ENCODE data around the gene PPARA. TPM values are rescaled to one million over a fixed set of nuclear protein-coding genes. Genes with fewer than 3 reads are reported as not detected.

PPARA gene
- total RNA-seq, 1 donor from 2014 or later, result 8.4 TPM

DNA sequence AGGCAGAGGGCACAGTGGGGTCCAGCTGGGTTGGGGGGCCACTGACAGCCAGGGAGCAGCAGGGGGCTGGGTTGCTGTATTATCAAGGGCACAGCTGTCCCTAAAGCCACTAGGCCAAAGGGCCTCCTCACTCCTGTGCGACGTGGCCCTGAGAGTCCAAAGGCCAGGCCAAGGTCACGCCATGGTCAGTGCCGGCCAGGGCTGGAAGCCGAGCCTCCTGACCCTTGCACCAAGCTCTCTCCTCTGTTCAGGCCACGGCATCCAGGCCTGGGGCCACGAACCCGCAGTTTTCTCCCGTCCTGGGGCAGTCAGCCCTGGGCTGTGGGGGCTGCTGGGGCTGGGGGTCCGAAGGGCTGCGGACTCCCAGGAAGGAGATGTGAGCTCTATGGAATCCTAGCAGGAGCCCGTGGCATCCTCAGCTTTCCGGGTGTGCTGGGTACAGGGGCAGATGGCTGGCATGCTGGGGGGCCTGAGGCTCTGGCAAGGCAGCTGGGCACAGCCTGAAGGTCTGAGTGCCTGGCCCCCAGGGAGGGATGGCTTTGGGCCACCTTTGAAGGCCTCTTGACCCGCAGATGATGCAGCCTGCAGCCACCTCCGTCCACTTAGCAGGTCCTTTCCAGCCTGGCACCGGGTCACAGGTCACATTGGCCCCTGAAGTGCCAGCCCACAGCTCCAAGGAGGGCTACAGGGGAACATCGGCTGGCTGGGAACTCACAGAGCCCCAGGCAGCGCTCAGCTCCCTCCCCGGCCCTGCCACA lies 17.3 kb upstream of the PPARA start:
- H3K9ac ChIP-seq (ENCODE audit: low read length), result no peak overlapping the region
- H3K79me2 ChIP-seq (ENCODE audit: insufficient read depth, low read length), result no peaks in the 10 kb centered on the region
- Mint-ChIP-seq H3K4me1 (ENCODE audit: low read depth, unreplicated experiment) (peaks cover 2% of the 10 kb centered on the region), H3K4me3 (ENCODE audit: unreplicated experiment) (no peak overlapping the region), H3K36me3 (ENCODE audit: low read depth, unreplicated experiment) (no peaks in the 10 kb centered on the region), H3K9me3 (ENCODE audit: unreplicated experiment) (no peaks in the 10 kb centered on the region), H3K27ac (ENCODE audit: unreplicated experiment) (no peak overlapping the region), H3K27me3 (ENCODE audit: low read depth, unreplicated experiment) (peaks cover 17% of the 10 kb centered on the region)
- no peak overlapping the region for H3K4me3 ChIP-seq (ENCODE audit: insufficient read depth, low read depth, low read length)
- H2AFZ ChIP-seq (ENCODE audit: low read depth, low read length), result no peak overlapping the region
- TF ChIP-seq, protein P1, sequence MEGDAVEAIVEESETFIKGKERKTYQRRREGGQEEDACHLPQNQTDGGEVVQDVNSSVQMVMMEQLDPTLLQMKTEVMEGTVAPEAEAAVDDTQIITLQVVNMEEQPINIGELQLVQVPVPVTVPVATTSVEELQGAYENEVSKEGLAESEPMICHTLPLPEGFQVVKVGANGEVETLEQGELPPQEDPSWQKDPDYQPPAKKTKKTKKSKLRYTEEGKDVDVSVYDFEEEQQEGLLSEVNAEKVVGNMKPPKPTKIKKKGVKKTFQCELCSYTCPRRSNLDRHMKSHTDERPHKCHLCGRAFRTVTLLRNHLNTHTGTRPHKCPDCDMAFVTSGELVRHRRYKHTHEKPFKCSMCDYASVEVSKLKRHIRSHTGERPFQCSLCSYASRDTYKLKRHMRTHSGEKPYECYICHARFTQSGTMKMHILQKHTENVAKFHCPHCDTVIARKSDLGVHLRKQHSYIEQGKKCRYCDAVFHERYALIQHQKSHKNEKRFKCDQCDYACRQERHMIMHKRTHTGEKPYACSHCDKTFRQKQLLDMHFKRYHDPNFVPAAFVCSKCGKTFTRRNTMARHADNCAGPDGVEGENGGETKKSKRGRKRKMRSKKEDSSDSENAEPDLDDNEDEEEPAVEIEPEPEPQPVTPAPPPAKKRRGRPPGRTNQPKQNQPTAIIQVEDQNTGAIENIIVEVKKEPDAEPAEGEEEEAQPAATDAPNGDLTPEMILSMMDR (IDR thresholded peaks at IDR 0.05; ENCODE audit: insufficient read depth, low read depth, low read length), result no peak
- no peak for TF ChIP-seq EZH2 (IDR thresholded peaks at IDR 0.05; ENCODE audit: insufficient read depth, low read length)
- no peaks in the 10 kb centered on the region for H3K27me3 ChIP-seq (ENCODE audit: insufficient read depth, low read length)
- no peaks in the 10 kb centered on the region for H3K36me3 ChIP-seq (ENCODE audit: insufficient read depth, low read length)
- no peak for DNase-seq (ENCODE audit: low read depth)
- H3K4me1 ChIP-seq (ENCODE audit: insufficient read depth, low read length), result no peaks in the 10 kb centered on the region
- no peak for FAIRE-seq
- no peaks in the 10 kb centered on the region for H4K20me1 ChIP-seq (ENCODE audit: insufficient read depth, low read length)
- H3K4me2 ChIP-seq (ENCODE audit: low read length), result no peak overlapping the region
- H3K27ac ChIP-seq (ENCODE audit: low read depth, low read length), result no peak overlapping the region
- H3K9me3 ChIP-seq (ENCODE audit: insufficient read depth, low read depth, low read length), result no peaks in the 10 kb centered on the region

DNA sequence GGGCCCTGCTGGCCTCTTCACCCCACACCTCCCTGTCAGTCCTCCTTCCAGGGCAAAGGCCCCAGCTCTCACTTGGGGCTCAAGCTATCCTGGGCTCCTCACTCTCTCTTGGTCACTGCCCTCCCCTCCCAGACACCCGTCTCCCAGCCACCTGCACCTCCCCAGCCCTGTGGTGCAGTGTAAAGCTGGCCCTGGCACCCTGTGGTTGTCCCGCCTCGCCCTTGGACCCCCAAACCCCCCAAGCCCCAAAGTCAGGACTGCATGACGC lies 16.8 kb upstream of the PPARA start:
- no peak for FAIRE-seq

More for the DNA sequence above, 16.8 kb upstream of the PPARA start:
- no peak overlapping the region for H3K4me2 ChIP-seq (ENCODE audit: low read length)
- Mint-ChIP-seq H3K4me3 (ENCODE audit: unreplicated experiment) (no peak overlapping the region), H3K36me3 (ENCODE audit: low read depth, unreplicated experiment) (no peaks in the 10 kb centered on the region), H3K9me3 (ENCODE audit: unreplicated experiment) (no peaks in the 10 kb centered on the region), H3K27ac (ENCODE audit: unreplicated experiment) (no peak overlapping the region), H3K4me1 (ENCODE audit: low read depth, unreplicated experiment) (peaks cover 2% of the 10 kb centered on the region), H3K27me3 (ENCODE audit: low read depth, unreplicated experiment) (peaks cover 17% of the 10 kb centered on the region)
- no peak overlapping the region for H2AFZ ChIP-seq (ENCODE audit: low read depth, low read length)
- no peaks in the 10 kb centered on the region for H3K9me3 ChIP-seq (ENCODE audit: insufficient read depth, low read depth, low read length)
- H3K27ac ChIP-seq (ENCODE audit: low read depth, low read length), result no peak overlapping the region
- H4K20me1 ChIP-seq (ENCODE audit: insufficient read depth, low read length), result no peaks in the 10 kb centered on the region
- no peaks in the 10 kb centered on the region for H3K27me3 ChIP-seq (ENCODE audit: insufficient read depth, low read length)
- no peak overlapping the region for H3K9ac ChIP-seq (ENCODE audit: low read length)
- no peaks in the 10 kb centered on the region for H3K79me2 ChIP-seq (ENCODE audit: insufficient read depth, low read length)
- H3K4me3 ChIP-seq (ENCODE audit: insufficient read depth, low read depth, low read length), result no peak overlapping the region
- H3K4me1 ChIP-seq (ENCODE audit: insufficient read depth, low read length), result no peaks in the 10 kb centered on the region
- no peak for TF ChIP-seq EZH2 (IDR thresholded peaks at IDR 0.05; ENCODE audit: insufficient read depth, low read length)
- TF ChIP-seq, protein P1 (IDR thresholded peaks at IDR 0.05; ENCODE audit: insufficient read depth, low read depth, low read length), result no peak
- no peaks in the 10 kb centered on the region for H3K36me3 ChIP-seq (ENCODE audit: insufficient read depth, low read length)
- DNase-seq (ENCODE audit: low read depth), result no peak

Measured in astrocyte (in vitro differentiated cells and primary cell).